Measurements from ENCODE around the gene VEZT.
"Not testable (repeated sequence)": the region's sequence is repeated elsewhere in the genome, so short reads cannot be mapped to it uniquely, and the experiment has no call there.

VEZT gene

GRCh38 chr12:95321516-95322246 lies 104.1 kb downstream of the VEZT start:
- FAIRE-seq: no peak

GRCh38 chr12:95322326-95322725 lies 104.7 kb downstream of the VEZT start:
- FAIRE-seq: no peak

GRCh38 chr12:95323212-95323611 lies 105.6 kb downstream of the VEZT start:
- no peak for FAIRE-seq

- FAIRE-seq: not testable (repeated sequence)
Measured at GRCh38 chr12:95324246-95324645, 106.6 kb downstream of the VEZT start.

GRCh38 chr12:95325501-95325900 lies 107.9 kb downstream of the VEZT start:
- FAIRE-seq: no peak

- FAIRE-seq: no peak
Measured at GRCh38 chr12:95326445-95326844, 108.8 kb downstream of the VEZT start.

GRCh38 chr12:95326855-95327254 lies 109.2 kb downstream of the VEZT start:
- FAIRE-seq: no peak

GRCh38 chr12:95328708-95329107 lies 111.1 kb downstream of the VEZT start:
- FAIRE-seq: no peak

GRCh38 chr12:95335948-95336347 lies 118.3 kb downstream of the VEZT start:
- no peak for FAIRE-seq

- FAIRE-seq: no peak
Measured at GRCh38 chr12:95336387-95337067, 118.9 kb downstream of the VEZT start.

- FAIRE-seq: no peak
Measured at GRCh38 chr12:95337146-95337545, 119.5 kb downstream of the VEZT start.

- no peak for FAIRE-seq
Measured at GRCh38 chr12:95339086-95339788, 121.6 kb downstream of the VEZT start.

- FAIRE-seq: no peak
Measured at GRCh38 chr12:95342008-95342407, 124.4 kb downstream of the VEZT start.

GRCh38 chr12:95343461-95344230 lies 126.0 kb downstream of the VEZT start:
- FAIRE-seq: no peak

GRCh38 chr12:95349291-95349690 lies 131.7 kb downstream of the VEZT start:
- no peak for FAIRE-seq

- FAIRE-seq: no peak
Measured at GRCh38 chr12:95351748-95352147, 134.1 kb downstream of the VEZT start.

Measured in G401.6 (cell line).